IMR-90 (cell line): ENCODE results near the gene FBRS. TPM values are rescaled to one million over a fixed set of nuclear protein-coding genes. Genes with fewer than 3 reads are reported as not detected.

ENCODE experiments used
- ATAC-seq: fragments of 200-7000 bp; cut with Tn5 transposase; 2 replicates; pipeline ENCODE4 v1.9.1; 2020; ENCODE audit warnings: low read depth, mild to moderate bottlenecking, moderate library complexity
- BruUV-seq: library from RNA; stranded (reverse); fragments of 400-500 nt; replicated peaks from 2 replicates; lab custom pipeline; 2021; lab: Mats Ljungman, UMichigan
- CTCF ChIA-PET: fragments of 300-600 bp; formaldehyde crosslinking; extraction: SDS; loops from one replicate; lab custom pipeline; 2021; ENCODE audit warnings: antibody characterized with exemption; lab: Yijun Ruan, JAX
- POLR2A ChIA-PET: fragments of 300-600 bp; sonication (Branson Sonifier 250); formaldehyde crosslinking; loops from one replicate; lab custom pipeline; 2022; ENCODE audit warnings: antibody characterized with exemption; ENCODE audit not compliant: unreplicated experiment; lab: Charles Lee
- DNase-seq: peaks from one replicate; pipeline ENCODE4 v3.0.0; 2013
- H2AFZ ChIP-seq: replicated peaks from 2 replicates; pipeline ENCODE3; 2013; ENCODE audit warnings: low read length, mild to moderate bottlenecking; ENCODE audit not compliant: poor library complexity
- H2AK5ac ChIP-seq: 2 replicates; pipeline ENCODE4 v1.6.1; 2013; ENCODE audit warnings: low read depth, low read length, inconsistent platforms
- H2AK9ac ChIP-seq: replicated peaks from 2 replicates; pipeline ENCODE3; 2013; ENCODE audit warnings: mild to moderate bottlenecking, low read depth, low read length, moderate library complexity; ENCODE audit not compliant: poor library complexity
- H2BK120ac ChIP-seq: 2 replicates; pipeline ENCODE4 v1.6.1; 2013; ENCODE audit warnings: low read depth, low read length, inconsistent platforms
- H2BK15ac ChIP-seq: 3 replicates; pipeline ENCODE4 v1.6.1; 2013; ENCODE audit warnings: low read depth, low read length, inconsistent platforms
- H2BK20ac ChIP-seq: 2 replicates; pipeline ENCODE4 v1.6.1; 2013; ENCODE audit warnings: low read depth, mild to moderate bottlenecking, inconsistent platforms, low read length, moderate library complexity
- H2BK5ac ChIP-seq: 2 replicates; pipeline ENCODE4 v1.6.1; 2013; ENCODE audit warnings: mild to moderate bottlenecking, low read depth, low read length, inconsistent platforms; ENCODE audit not compliant: poor library complexity, severe bottlenecking
- H3K14ac ChIP-seq: replicated peaks from 2 replicates; pipeline ENCODE4 v1.6.1; 2013; ENCODE audit warnings: low read depth, low read length, inconsistent platforms
- H3K18ac ChIP-seq: 2 replicates; pipeline ENCODE4 v1.6.1; 2013; ENCODE audit warnings: low read depth, low read length, control low read depth
- H3K23ac ChIP-seq: 2 replicates; pipeline ENCODE4 v1.6.1; 2013; ENCODE audit warnings: low read depth, low read length, inconsistent platforms
- H3K27ac ChIP-seq: 2 replicates; pipeline ENCODE4 v1.5.1; 2013; ENCODE audit warnings: mild to moderate bottlenecking, control low read depth, low read length; ENCODE audit not compliant: insufficient read depth
- H3K27me3 ChIP-seq: 2 replicates; pipeline ENCODE4 v1.6.1; 2013; ENCODE audit warnings: low read length; ENCODE audit not compliant: control insufficient read depth, insufficient read depth
- H3K36me3 ChIP-seq: 2 replicates; pipeline ENCODE4 v1.6.1; 2013; ENCODE audit warnings: low read length, mixed read lengths; ENCODE audit not compliant: control insufficient read depth, insufficient read depth
- H3K4ac ChIP-seq: 2 replicates; pipeline ENCODE4 v1.6.1; 2013; ENCODE audit warnings: low read depth, low read length, inconsistent platforms
- H3K4me1 ChIP-seq: 2 replicates; pipeline ENCODE4 v1.6.1; 2013; ENCODE audit warnings: low read length, mixed read lengths; ENCODE audit not compliant: control insufficient read depth, insufficient read depth
- H3K4me2 ChIP-seq: 2 replicates; pipeline ENCODE4 v1.6.1; 2013; ENCODE audit warnings: low read depth, mild to moderate bottlenecking, control low read depth, low read length, moderate library complexity
- H3K4me3 ChIP-seq: 2 replicates; pipeline ENCODE4 v1.5.1; 2013; ENCODE audit warnings: low read depth, mild to moderate bottlenecking, control low read depth, low read length, moderate library complexity; ENCODE audit not compliant: insufficient read depth
- H3K56ac ChIP-seq: 2 replicates; pipeline ENCODE4 v1.6.1; 2013; ENCODE audit warnings: low read length, inconsistent platforms; ENCODE audit not compliant: insufficient read depth; ENCODE audit errors: extremely low read depth
- H3K79me1 ChIP-seq, 2 experiments: 2 replicates each; pipeline ENCODE4 v1.6.1; 2013; ENCODE audit warnings: low read length in 2 of 2, inconsistent platforms in 1 of 2, low read depth in 1 of 2
- H3K9ac ChIP-seq: 2 replicates; pipeline ENCODE4 v1.6.1; 2013; ENCODE audit warnings: low read depth, low read length, control low read depth
- H3K9me1 ChIP-seq: 2 replicates; pipeline ENCODE4 v1.6.1; 2013; ENCODE audit warnings: low read length, inconsistent platforms; ENCODE audit not compliant: insufficient read depth
- H3K9me3 ChIP-seq: 2 replicates; pipeline ENCODE4 v1.6.1; 2013; ENCODE audit warnings: low read length; ENCODE audit not compliant: control insufficient read depth, insufficient read depth
- H4K20me1 ChIP-seq: 2 replicates; pipeline ENCODE4 v1.6.1; 2013; ENCODE audit warnings: low read length, inconsistent platforms; ENCODE audit not compliant: insufficient read depth
- H4K5ac ChIP-seq: 2 replicates; pipeline ENCODE4 v1.6.1; 2013; ENCODE audit warnings: mild to moderate bottlenecking, low read depth, low read length, control low read depth
- H4K8ac ChIP-seq, 2 experiments: 2 replicates each; pipeline ENCODE4 v1.6.1; 2013; ENCODE audit warnings: low read depth in 2 of 2, low read length in 2 of 2, control low read depth in 1 of 2, inconsistent platforms in 1 of 2
- H4K91ac ChIP-seq: 2 replicates; pipeline ENCODE4 v1.6.1; 2013; ENCODE audit warnings: low read depth, low read length, inconsistent platforms; ENCODE audit not compliant: insufficient read depth
- FOS ChIP-seq: fragments of 150-350 bp; IDR thresholded peaks from 2 replicates; pipeline ENCODE4 v1.6.1; 2016; ENCODE audit warnings: low read depth, low read length
- MAFK ChIP-seq: IDR thresholded peaks from 2 replicates; pipeline ENCODE4 v1.6.1; 2012; ENCODE audit warnings: low read depth, low read length, improper control_type of control experiment
- RAD21 ChIP-seq: IDR thresholded peaks from 2 replicates; pipeline ENCODE4 v1.6.1; 2012; ENCODE audit warnings: low read length, improper control_type of control experiment
- WGBS, 2 experiments: methylation state at CpG; one replicate each; pipeline versions ENCODE4 v1.1.5 to v1.1.7; 2013; ENCODE audit warnings: missing lambda C conversion rate in 2 of 2; ENCODE audit not compliant: insufficient read length in 1 of 2; ENCODE audit errors: extremely low coverage in 2 of 2; 5-methylcytosine and 5-hydroxymethylcytosine counted together
- dilution Hi-C: fragments of 300-500 bp; cut with HindIII; formaldehyde crosslinking; loops from one replicate; pipeline ENCODE4 v1.14.3; 2018; ENCODE audit warnings: low sequenced_read_pairs; ENCODE audit not compliant: unreplicated experiment
- in situ Hi-C: fragments of 300-500 bp; cut with MboI; formaldehyde crosslinking; loops from 3 replicates; pipeline ENCODE4 v1.14.3; 2019; ENCODE audit warnings: low sequenced_read_pairs, inconsistent platforms, mixed read lengths
- intact Hi-C: fragments of 100-400 bp; cut with micrococcal nuclease; formaldehyde crosslinking; loops from 2 replicates; pipeline ENCODE4 v1.10.0; 2022
- polyA plus RNA-seq, 3 experiments: library from polyadenylated mRNA; depleted of rRNA; stranded (reverse); fragments of >200 nt; gene quantifications; 2 replicates each; pipeline ENCODE4 v1.2.3, GENCODE V29; 2012; ENCODE audit warnings: low replicate concordance in 1 of 3
- total RNA-seq: library from RNA; depleted of rRNA; stranded (reverse); fragments of >200 nt; gene quantifications from 2 replicates; pipeline ENCODE4 v1.2.3, GENCODE V29; 2012

Gene FBRS
- total and polyA plus RNA-seq, 2 of the 4 experiments (the other 2 are of a cell fraction): 2.0 to 22.4 TPM

DNA sequence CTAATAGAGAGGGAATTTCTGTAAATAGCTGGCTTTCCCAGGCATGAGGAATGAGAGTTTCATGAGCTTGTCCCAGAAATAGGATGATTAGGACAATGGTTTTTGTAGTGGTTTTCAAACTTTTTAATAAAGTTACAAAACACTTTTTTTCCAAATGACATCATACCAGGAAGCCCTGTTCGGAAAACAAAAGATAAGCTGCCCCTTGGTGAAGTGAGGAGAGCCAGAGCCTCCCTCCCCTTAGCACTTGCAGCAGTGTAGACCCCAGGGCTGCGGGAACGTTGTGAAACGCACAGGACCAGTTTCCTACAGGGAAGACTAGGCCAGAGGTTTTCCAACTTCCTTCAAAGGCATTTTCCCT, 7.6 kb downstream of the FBRS start:
- H4K5ac ChIP-seq: no peak overlapping the region
- no peak overlapping the region for H3K4ac ChIP-seq
- no peak overlapping the region for H2BK5ac ChIP-seq
- H3K4me2 ChIP-seq: no peak overlapping the region
- H3K23ac ChIP-seq: no peak overlapping the region
- H3K4me1 ChIP-seq: peaks cover 4% of the 10 kb centered on the region; the same call in 1 of the 2 replicates
- no peaks in the 10 kb centered on the region for H3K27me3 ChIP-seq
- TF ChIP-seq FOS (no peak), MAFK (no peak), RAD21 (no peak)
- no peak overlapping the region for H3K27ac ChIP-seq
- H2BK120ac ChIP-seq: no peak overlapping the region
- H2BK20ac ChIP-seq: no peak overlapping the region
- no peak overlapping the region for H4K91ac ChIP-seq
- ChIA-PET CTCF (interaction anchor here (1.0 kb wide), 1 partner anchor 28 kb away, joined by 3 read pairs; no protein-coding TSS in a partner anchor), POLR2A (no interaction called here)
- intact Hi-C loops: no loop called here
- no peak overlapping the region for H4K8ac ChIP-seq
- DNase-seq: no peak
- H3K4me3 ChIP-seq: no peak overlapping the region
- no peaks in the 10 kb centered on the region for H3K9me3 ChIP-seq
- H3K56ac ChIP-seq: no peak overlapping the region
- H3K9me1 ChIP-seq: peaks cover 10% of the 10 kb centered on the region; the same call in 1 of the 2 replicates
- no peak overlapping the region for H2BK15ac ChIP-seq
- no TSS peak for BruUV-seq
- H3K18ac ChIP-seq: no peak overlapping the region
- no peak overlapping the region for H2AFZ ChIP-seq
- no peak for ATAC-seq
- in situ Hi-C loops: no loop called here
- H3K9ac ChIP-seq: no peak overlapping the region
- WGBS, 2 experiments: no CpG with 5 or more reads among the region's 4 CpGs
- no peak overlapping the region for H3K14ac ChIP-seq
- H4K20me1 ChIP-seq: peaks cover 48% of the 10 kb centered on the region
- no peak overlapping the region for H2AK9ac ChIP-seq
- dilution Hi-C loops: no loop called here
- H3K36me3 ChIP-seq: peaks cover 92% of the 10 kb centered on the region
- peaks cover 41 to 60% of the 10 kb centered on the region in 2 experiments for H3K79me1 ChIP-seq
- H2AK5ac ChIP-seq: no peak overlapping the region
